HG02870 (cell line): ENCODE data around the gene MCM9.
A peak's percentile ranks its signal among the peaks of the same experiment; 100 is the strongest.

ENCODE experiments used
- ATAC-seq: cut with Tn5 transposase; IDR thresholded peaks from one replicate; pipeline ENCODE4 v1.9.1; 2021; ENCODE audit warnings: mild to moderate bottlenecking, moderate library complexity; ENCODE audit not compliant: unreplicated experiment

The MCM9 gene

GRCh38 chr6:118934461-118935330, at the start of gene MCM9:
Gene MCM9 (minus strand): TSS chr6:118935159. CDS start chr6:118931723, 3,436 bp downstream.
- ATAC-seq: peak; percentile 93

GRCh38 chr6:118984342-118984741, 49.4 kb upstream of the MCM9 start:
- ATAC-seq: no peak

- ATAC-seq: no peak
These were observed 47.6 kb upstream of the MCM9 start for GRCh38 chr6:118982575-118982911.

GRCh38 chr6:118981884-118982574, 47.1 kb upstream of the MCM9 start:
- no peak for ATAC-seq

GRCh38 chr6:118980063-118980462, 45.1 kb upstream of the MCM9 start:
- ATAC-seq: no peak

- ATAC-seq: no peak
These were observed 39.8 kb upstream of the MCM9 start for GRCh38 chr6:118974790-118975189.

GRCh38 chr6:118971682-118972081, 36.7 kb upstream of the MCM9 start:
- no peak for ATAC-seq

- no peak for ATAC-seq
These were observed 35.9 kb upstream of the MCM9 start for GRCh38 chr6:118970866-118971265.

- no peak for ATAC-seq
These were observed 33.5 kb upstream of the MCM9 start for GRCh38 chr6:118968416-118968815.

GRCh38 chr6:118967239-118967638, 32.3 kb upstream of the MCM9 start:
- ATAC-seq: no peak

- ATAC-seq: no peak
These were observed 30.9 kb upstream of the MCM9 start for GRCh38 chr6:118965843-118966370.

- no peak for ATAC-seq
These were observed 30.4 kb upstream of the MCM9 start for GRCh38 chr6:118965371-118965770.

GRCh38 chr6:118963003-118963402, 28.0 kb upstream of the MCM9 start:
- ATAC-seq: no peak

- no peak for ATAC-seq
These were observed 24.9 kb upstream of the MCM9 start for GRCh38 chr6:118959903-118960302.

GRCh38 chr6:118953391-118953790, 18.4 kb upstream of the MCM9 start:
- ATAC-seq: no peak

GRCh38 chr6:118952683-118953082, 17.7 kb upstream of the MCM9 start:
- ATAC-seq: no peak

- no peak for ATAC-seq
These were observed 10.3 kb upstream of the MCM9 start for GRCh38 chr6:118945217-118945616.

- no peak for ATAC-seq
These were observed 5.8 kb upstream of the MCM9 start for GRCh38 chr6:118940770-118941169.

GRCh38 chr6:118939683-118940082, 4.7 kb upstream of the MCM9 start:
- no peak for ATAC-seq

GRCh38 chr6:118935978-118936703, 1.2 kb upstream of the MCM9 start:
- no peak for ATAC-seq

- peak; percentile 9 for ATAC-seq
These were observed 341 bp upstream of the MCM9 start for GRCh38 chr6:118935331-118935668.
